Epithelial cell of proximal tubule (primary cell): ENCODE results near the gene ABCA1. TPM values are rescaled to one million over a fixed set of nuclear protein-coding genes. Genes with fewer than 3 reads are reported as not detected.

Experiments used
- DNase-seq: peaks from one replicate; pipeline ENCODE4 v3.0.0-alpha.2; 2011; ENCODE audit warnings: low read depth
- H3K4me3 ChIP-seq: 2 replicates; pipeline ENCODE4 v1.5.1; 2011; ENCODE audit warnings: low read depth, mild to moderate bottlenecking, low read length
- CTCF ChIP-seq: conservative IDR thresholded peaks from 2 replicates; pipeline ENCODE4 v1.5.1; 2012; ENCODE audit warnings: low read depth, mild to moderate bottlenecking, low read length
- total RNA-seq: library from RNA; depleted of rRNA; stranded (reverse); fragments of >200 nt; gene quantifications from 2 replicates; pipeline ENCODE4 v1.2.3, GENCODE V29; 2015

Gene ABCA1
- total RNA-seq, 1 donor from 2014 or later: 13.7 TPM

GRCh38 chr9:104971511-104971910 is 43.6 kb upstream of the ABCA1 start:
- TF ChIP-seq CTCF: no peak
- no peak overlapping the region for H3K4me3 ChIP-seq
- DNase-seq: no peak

GRCh38 chr9:104970271-104970987 is 42.5 kb upstream of the ABCA1 start:
- no peak for DNase-seq

GRCh38 chr9:104969116-104969515 is 41.2 kb upstream of the ABCA1 start:
- no peak for DNase-seq
- TF ChIP-seq CTCF: no peak
- peak overlapping the region; percentile 88 for H3K4me3 ChIP-seq

More at GRCh38 chr9:104970271-104970987, 42.5 kb upstream of the ABCA1 start:
- no peak overlapping the region for H3K4me3 ChIP-seq
- TF ChIP-seq CTCF: no peak

GRCh38 chr9:104968025-104968982 is 40.3 kb upstream of the ABCA1 start:
- peak; percentile 56 for DNase-seq
- H3K4me3 ChIP-seq: peak overlapping the region; percentile 88
- no peak for TF ChIP-seq CTCF

- TF ChIP-seq CTCF: no peak
- no peak overlapping the region for H3K4me3 ChIP-seq
- no peak for DNase-seq
Observed at GRCh38 chr9:104963076-104963475, 35.1 kb upstream of the ABCA1 start.

- H3K4me3 ChIP-seq: no peak overlapping the region
- no peak for DNase-seq
- no peak for TF ChIP-seq CTCF
Observed at GRCh38 chr9:104961701-104962359, 33.9 kb upstream of the ABCA1 start.
